Astrocyte of the cerebellum (primary cell): Measurements from ENCODE around the gene RGL2.

ENCODE experiments used
- DNase-seq: peaks from one replicate; pipeline ENCODE4 v3.0.0-alpha.2; 2011; ENCODE audit warnings: low read depth
- H3K4me3 ChIP-seq: 2 replicates; pipeline ENCODE4 v1.5.1; 2011; ENCODE audit warnings: mild to moderate bottlenecking, low read depth, low read length, moderate library complexity
- in situ Hi-C: cut with HindIII; loops from 2 replicates; pipeline ENCODE4 v1.10.0; 2017; ENCODE audit warnings: low sequenced_read_pairs
- TF ChIP-seq, protein P1 (sequence below): IDR thresholded peaks from 2 replicates; pipeline ENCODE4 v1.5.1; 2012; ENCODE audit warnings: low read length, low read depth, moderate library complexity, mild to moderate bottlenecking; ENCODE audit errors: missing control alignments

The RGL2 gene

GRCh38 chr6:33294086-33294823 is 4.5 kb downstream of the RGL2 start:
- DNase-seq: no peak
- in situ Hi-C loops: no loop called here
- no peak overlapping the region for H3K4me3 ChIP-seq
- TF ChIP-seq, protein P1, sequence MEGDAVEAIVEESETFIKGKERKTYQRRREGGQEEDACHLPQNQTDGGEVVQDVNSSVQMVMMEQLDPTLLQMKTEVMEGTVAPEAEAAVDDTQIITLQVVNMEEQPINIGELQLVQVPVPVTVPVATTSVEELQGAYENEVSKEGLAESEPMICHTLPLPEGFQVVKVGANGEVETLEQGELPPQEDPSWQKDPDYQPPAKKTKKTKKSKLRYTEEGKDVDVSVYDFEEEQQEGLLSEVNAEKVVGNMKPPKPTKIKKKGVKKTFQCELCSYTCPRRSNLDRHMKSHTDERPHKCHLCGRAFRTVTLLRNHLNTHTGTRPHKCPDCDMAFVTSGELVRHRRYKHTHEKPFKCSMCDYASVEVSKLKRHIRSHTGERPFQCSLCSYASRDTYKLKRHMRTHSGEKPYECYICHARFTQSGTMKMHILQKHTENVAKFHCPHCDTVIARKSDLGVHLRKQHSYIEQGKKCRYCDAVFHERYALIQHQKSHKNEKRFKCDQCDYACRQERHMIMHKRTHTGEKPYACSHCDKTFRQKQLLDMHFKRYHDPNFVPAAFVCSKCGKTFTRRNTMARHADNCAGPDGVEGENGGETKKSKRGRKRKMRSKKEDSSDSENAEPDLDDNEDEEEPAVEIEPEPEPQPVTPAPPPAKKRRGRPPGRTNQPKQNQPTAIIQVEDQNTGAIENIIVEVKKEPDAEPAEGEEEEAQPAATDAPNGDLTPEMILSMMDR: no peak

GRCh38 chr6:33292996-33293682 is 5.6 kb downstream of the RGL2 start:
- TF ChIP-seq, protein P1: no peak
- H3K4me3 ChIP-seq: no peak overlapping the region
- in situ Hi-C loops: no loop called here
- DNase-seq: no peak

GRCh38 chr6:33290459-33290858 is 8.3 kb downstream of the RGL2 start:
- TF ChIP-seq, protein P1: no peak
- H3K4me3 ChIP-seq: peak overlapping the region; percentile 72
- in situ Hi-C loops: no loop called here
- DNase-seq: no peak

DNA sequence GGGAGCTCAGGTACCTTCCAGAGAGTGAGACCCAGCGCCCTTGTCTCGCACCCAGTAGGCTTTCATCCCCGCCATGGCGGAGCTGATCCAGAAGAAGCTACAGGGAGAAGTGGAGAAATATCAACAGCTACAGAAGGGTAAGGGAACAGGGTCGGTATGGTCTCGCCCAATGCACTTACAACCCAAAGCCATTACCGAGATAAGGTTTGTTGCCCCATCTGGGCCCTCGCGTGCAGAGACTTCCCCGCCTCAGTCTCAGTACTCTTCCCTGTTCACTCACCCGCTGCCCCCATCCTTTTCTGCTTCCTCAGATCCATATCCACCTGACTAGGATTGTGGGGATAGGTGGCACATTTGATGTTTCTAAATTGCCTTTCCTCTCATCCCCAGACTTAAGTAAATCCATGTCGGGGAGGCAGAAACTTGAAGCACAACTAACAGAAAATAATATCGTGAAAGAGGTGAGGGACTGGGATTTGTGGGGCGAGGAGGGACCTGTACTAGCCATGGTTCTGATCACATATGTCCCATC is 8.9 kb downstream of the RGL2 start:
- TF ChIP-seq, protein P1: no peak
- in situ Hi-C loops: no loop called here
- H3K4me3 ChIP-seq: peak overlapping the region; percentile 72
- no peak for DNase-seq

DNA sequence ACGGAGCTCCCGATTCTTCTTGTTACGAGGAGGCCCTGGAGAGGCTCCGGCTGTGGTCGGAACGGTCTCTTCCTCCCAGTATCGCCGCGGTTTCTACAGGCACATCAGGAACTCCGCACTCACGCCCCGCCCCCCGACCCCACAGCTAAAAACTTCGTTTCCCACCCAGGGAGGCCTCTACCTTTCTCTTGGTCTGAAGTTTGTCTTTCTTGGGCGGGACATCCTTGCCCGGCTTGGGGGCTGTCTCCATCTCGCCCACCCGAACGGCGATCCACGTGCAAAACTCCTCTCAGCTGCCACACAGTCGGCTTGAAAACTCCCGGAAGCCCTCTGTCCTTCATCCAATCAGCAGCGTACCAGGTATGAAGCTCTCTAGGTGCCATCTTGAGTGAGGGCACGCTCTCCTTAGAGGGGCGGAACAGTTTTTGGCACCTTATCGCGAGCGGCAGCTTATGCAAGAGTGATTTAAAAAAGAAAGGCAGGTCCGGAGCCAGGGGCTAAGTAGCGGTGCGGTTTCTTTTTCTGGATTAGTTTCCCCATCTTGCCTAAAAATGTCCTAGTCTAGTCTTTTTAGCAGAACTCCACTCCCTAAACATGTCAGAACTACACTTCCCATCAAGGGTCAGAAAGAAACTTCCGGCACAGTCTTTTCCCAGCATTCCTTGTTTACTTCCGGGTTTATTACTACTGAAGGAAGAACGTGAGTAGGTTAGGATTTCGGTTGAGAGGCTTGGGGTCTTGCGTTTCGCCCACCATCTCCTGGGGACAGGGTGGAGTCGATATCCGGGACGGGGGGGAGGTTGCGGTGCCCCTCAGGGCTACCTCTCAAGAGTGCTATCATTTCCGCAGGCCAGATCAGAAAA is 9.6 kb downstream of the RGL2 start, which contains the start of the genes PFDN6 and WDR46:
PFDN6 (plus strand) TSS at position 681 of the 863 bp plus-strand sequence. CDS start 256 bp downstream, outside the sequence.
WDR46 (minus strand) TSS at position 319 of the 863 bp plus-strand sequence; CDS start at position 250, 69 bp downstream.
- H3K4me3 ChIP-seq: peak within 1 kb of the TSS; percentile 72
- TF ChIP-seq, protein P1: no peak
- in situ Hi-C loops: no loop called here
- DNase-seq: peak; percentile 76
